Activated T-cell treated with anti-CD3 and anti-CD28 coated beads, Interleukin-2, amount 50 U/mL, for 24 hours (primary cell): ENCODE data around the gene ORM1.

Source experiments
- DNase-seq: peaks from one replicate; pipeline ENCODE4 v3.0.0-alpha.2; 2020
- H3K27ac Mint-ChIP-seq: 2 replicates; pipeline ENCODE4 v1.8.0; 2020; ENCODE audit warnings: mild to moderate bottlenecking, mixed read lengths
- H3K27me3 Mint-ChIP-seq: 2 replicates; pipeline ENCODE4 v1.8.0; 2020; ENCODE audit warnings: mixed read lengths
- H3K36me3 Mint-ChIP-seq: 2 replicates; pipeline ENCODE4 v1.8.0; 2020; ENCODE audit warnings: low read depth, mixed read lengths
- H3K4me1 Mint-ChIP-seq: 2 replicates; pipeline ENCODE4 v1.8.0; 2020; ENCODE audit warnings: low read depth, mixed read lengths
- H3K4me3 Mint-ChIP-seq: 2 replicates; pipeline ENCODE4 v1.8.0; 2020; ENCODE audit warnings: mild to moderate bottlenecking, moderate library complexity, mixed read lengths
- H3K9me3 Mint-ChIP-seq: 2 replicates; pipeline ENCODE4 v1.8.0; 2020; ENCODE audit warnings: mixed read lengths

The ORM1 gene

GRCh38 chr9:114373960-114374730 lies 51.2 kb downstream of the ORM1 start:
- DNase-seq: no peak
- H3K27ac Mint-ChIP-seq: peak overlapping the region; percentile 97
- no peaks in the 10 kb centered on the region for H3K9me3 Mint-ChIP-seq
- H3K4me3 Mint-ChIP-seq: peak overlapping the region; percentile 35
- H3K36me3 Mint-ChIP-seq: peaks cover 94% of the 10 kb centered on the region
- H3K27me3 Mint-ChIP-seq: no peaks in the 10 kb centered on the region
- H3K4me1 Mint-ChIP-seq: peaks cover 92% of the 10 kb centered on the region

- Mint-ChIP-seq H3K27me3 (no peaks in the 10 kb centered on the region), H3K36me3 (peaks cover 94% of the 10 kb centered on the region), H3K4me3 (no peak overlapping the region), H3K9me3 (no peaks in the 10 kb centered on the region), H3K4me1 (peaks cover 92% of the 10 kb centered on the region), H3K27ac (peak overlapping the region; percentile 97)
- no peak for DNase-seq
Measured at GRCh38 chr9:114374936-114375335, 52.0 kb downstream of the ORM1 start.

- DNase-seq: no peak
- H3K27me3 Mint-ChIP-seq: no peaks in the 10 kb centered on the region
- H3K4me3 Mint-ChIP-seq: no peak overlapping the region
- H3K4me1 Mint-ChIP-seq: peaks cover 91% of the 10 kb centered on the region
- H3K9me3 Mint-ChIP-seq: no peaks in the 10 kb centered on the region
- H3K27ac Mint-ChIP-seq: peak overlapping the region; percentile 97
- H3K36me3 Mint-ChIP-seq: peaks cover 96% of the 10 kb centered on the region
Measured at GRCh38 chr9:114375386-114376175, 52.7 kb downstream of the ORM1 start.
